Eye (tissue), 1 donor: ENCODE results near the gene STK10.
"Not testable (repeated sequence)": the region's sequence is repeated elsewhere in the genome, so short reads cannot be mapped to it uniquely, and the experiment has no call there.

Source experiments
- DNase-seq: peaks from one replicate; pipeline ENCODE4 v3.0.0-alpha.2; 2015

Gene STK10

DNA sequence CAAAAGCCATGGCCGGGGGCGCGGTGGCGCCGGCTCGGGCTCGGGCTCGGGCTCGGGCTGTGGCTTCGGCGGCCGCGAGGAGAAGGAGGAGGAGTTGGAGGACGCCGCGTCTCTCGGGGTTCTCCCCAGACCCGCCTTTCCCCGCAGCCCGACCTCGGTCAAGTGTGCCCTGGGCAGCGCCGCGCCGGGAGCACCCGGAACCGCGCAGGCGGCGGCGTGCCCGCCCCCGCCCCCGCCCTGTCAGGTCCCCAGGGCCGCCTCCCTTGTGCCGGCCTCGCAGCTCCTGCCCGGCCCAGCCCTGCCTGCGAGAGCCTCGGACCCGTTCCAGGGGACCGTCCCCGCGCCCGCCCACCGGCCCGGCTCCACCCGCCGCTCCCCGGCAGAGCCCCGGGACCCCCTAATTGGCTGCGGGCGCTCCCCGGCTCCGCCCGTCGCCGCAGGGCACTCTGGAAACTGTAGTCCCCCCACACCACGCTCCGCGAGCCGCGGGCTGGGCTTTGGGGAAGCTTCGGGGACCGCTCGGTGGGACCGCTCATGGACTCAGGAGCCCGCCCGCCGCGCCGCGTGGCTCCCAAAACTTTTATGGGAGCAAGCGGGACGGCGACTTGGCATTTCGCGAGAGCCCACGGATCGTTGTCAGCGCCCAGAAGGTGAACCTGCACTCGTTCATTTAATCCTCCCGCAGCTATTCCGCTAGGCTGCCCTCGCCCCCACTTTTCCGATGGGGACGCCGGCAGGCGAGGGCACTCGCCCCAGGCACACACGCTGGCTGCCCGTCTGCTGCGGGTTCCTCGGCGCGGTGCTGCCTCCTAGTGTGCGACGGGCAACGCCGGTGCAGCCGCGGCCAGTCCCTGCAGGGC is at the start of gene STK10:
Gene STK10, minus strand, starts transcription at position 192 of the 860 bp plus-strand sequence. Its CDS starts 182 bp downstream, at position 10.
- DNase-seq = peak; percentile 93

- DNase-seq = no peak
These were observed 48.1 kb upstream of the STK10 start for GRCh38 chr5:172235827-172236736.

DNA sequence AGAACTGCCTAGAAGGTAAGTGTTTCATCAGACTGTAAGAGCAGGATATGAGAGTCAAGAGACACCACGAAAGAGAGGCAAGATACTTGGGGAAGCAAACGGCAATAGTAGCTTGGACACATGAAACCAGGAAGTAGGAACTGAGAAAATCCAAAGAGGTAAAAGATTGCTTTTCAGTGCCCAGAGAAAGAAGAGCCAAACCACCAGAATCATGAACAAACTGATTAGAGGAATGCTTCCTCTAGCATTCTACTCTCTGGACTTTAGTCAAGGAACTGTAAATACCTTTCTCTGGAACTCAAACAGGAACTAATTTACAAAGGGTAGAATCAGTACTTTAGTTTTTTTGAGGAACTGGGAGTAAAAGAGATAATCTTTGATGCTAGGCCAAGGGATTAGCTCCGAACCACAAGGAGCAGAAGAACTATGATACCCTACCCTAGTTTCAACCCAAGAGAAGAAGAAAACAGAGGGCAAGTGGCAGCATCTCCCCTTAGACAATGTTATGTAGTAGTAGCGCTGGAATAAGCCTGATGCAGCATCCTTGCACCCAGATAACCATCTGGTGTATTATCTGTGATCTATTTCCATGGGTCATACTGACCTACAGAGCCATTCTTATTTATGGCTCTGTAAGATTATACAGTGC is 47.2 kb upstream of the STK10 start:
- DNase-seq = no peak

DNA sequence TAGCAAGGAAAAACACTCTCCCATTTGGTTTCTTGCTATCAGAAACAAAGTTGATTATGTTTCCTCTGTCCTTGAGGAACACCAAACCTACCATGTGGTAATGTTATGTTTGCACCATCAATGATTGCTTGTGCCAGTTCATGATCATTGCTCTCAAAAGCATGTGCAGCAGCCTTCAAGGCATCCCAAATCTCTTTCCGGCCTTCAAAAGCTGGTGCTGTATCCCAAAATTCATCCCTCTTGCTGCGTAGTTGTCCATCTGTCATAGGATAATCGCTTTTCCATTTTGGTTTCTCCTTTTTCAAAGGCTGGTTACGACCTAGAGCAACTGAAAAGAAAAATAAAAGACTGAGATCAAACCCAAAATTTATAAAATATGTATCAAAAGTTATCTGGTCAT is 46.0 kb upstream of the STK10 start:
- no peak for DNase-seq

GRCh38 chr5:172229904-172230303 is 41.9 kb upstream of the STK10 start:
- no peak for DNase-seq

DNA sequence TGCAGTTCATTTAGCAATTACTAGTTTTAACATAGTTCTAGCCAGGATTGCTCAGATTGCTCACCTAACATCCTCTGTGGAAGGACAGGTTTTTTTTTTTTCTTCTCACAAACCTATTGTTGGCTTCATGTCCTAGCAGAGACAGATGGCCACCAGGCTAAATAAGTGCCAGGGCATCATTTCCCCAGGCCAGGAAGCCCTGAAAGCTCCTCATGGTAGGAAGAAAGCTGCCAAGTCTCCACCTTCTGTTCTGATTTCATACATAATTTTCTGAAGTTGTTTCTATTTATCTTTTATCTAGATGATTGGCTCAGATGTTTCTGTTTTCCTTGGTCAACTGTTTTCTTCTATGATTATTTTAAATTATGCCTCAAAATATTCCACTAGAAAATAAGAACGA is 37.0 kb upstream of the STK10 start:
- DNase-seq = no peak

DNA sequence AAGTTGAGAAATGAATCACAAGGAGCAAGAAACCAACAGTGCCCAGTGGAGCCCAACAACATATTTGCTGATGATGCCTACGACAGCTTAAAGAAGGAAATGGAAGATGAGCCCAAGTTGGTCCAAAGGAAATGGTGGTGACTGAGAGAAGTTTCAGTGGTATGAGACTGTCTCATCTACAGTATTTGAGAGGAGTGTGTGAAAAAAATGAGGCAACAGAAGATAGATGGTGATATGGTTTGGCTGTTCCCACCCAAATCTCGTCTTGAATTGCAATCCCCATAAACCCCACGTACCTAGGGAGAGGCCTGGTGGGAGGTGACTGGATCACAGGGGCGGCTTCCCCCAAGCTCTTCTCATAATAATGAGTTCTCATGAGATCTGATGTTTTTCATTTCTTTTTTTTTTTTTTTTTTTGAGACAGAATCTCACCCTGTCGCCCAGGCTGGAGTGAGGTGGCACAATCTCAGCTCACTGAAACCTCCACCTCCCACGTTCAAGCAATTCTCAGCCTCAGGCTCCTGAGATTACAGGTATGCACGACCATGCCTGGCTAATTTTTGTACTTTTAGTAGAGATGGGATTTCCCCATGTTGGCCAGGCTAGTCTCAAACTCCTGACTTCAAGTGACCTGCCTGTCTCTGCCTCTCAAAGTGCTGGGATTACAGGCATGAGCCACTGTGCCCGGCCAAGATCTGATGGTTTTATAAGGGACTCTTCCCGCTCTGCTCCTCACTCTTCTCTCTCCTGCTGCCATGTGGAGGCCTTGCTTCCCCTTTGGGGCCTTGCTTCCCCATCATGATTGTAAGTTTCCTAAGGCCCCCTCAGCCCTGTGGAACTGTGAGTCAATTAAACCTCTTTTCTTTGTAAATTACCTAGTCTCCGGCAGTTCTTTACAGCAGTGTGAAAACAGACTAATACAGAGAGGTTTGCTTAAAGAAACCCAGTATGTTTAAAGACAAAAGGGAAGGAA is 36.2 kb upstream of the STK10 start:
- DNase-seq = no peak

GRCh38 chr5:172219296-172219695 is 31.3 kb upstream of the STK10 start:
- no peak for DNase-seq

DNA sequence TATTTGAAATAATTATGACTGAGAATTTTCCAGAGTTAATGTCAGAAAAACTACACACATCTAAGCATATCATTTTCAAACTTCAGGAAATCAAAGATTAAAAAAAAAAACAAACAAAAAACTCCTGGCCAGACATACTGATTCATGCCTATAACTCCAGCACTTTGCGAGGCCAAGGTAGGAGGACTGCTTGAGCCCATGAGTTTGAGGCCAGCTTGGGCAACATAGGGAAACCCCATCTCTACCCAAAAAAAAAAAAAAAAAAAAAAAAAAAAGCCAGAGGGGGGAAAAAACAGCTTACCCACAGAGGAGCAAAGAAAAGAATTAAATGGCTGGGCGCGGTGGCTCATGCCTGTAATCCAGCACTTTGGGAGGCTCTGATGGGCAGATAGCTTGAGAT is 28.3 kb upstream of the STK10 start:
- DNase-seq = no peak

- peak; percentile 16 for DNase-seq
These were observed 25.1 kb upstream of the STK10 start for GRCh38 chr5:172213126-172213525.

- no peak for DNase-seq
These were observed 23.7 kb upstream of the STK10 start for GRCh38 chr5:172211676-172212075.

GRCh38 chr5:172209714-172210113 is 21.7 kb upstream of the STK10 start:
- DNase-seq = no peak

- no peak for DNase-seq
These were observed 19.5 kb upstream of the STK10 start for GRCh38 chr5:172207511-172207910.

GRCh38 chr5:172205984-172206383 is 18.0 kb upstream of the STK10 start:
- DNase-seq = not testable (repeated sequence)

DNA sequence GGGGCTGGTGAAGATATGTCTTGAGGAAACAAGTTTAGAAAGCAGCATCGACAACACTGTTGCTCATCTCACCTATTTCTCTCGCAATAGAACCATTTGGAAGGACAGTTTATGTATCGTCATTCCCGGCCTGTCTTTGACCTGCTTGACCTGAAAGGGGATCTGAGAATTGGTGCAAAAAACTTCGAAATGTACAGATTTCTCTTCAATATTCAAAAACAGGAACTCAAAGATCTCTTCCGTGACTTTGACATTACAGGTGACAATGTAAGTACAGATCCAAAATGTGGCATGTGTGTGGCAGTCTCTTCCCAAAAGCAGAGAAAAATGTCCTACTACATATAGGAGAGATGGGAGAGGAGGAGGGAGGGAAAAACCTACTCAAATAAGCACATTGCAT is 12.5 kb upstream of the STK10 start:
- no peak for DNase-seq

DNA sequence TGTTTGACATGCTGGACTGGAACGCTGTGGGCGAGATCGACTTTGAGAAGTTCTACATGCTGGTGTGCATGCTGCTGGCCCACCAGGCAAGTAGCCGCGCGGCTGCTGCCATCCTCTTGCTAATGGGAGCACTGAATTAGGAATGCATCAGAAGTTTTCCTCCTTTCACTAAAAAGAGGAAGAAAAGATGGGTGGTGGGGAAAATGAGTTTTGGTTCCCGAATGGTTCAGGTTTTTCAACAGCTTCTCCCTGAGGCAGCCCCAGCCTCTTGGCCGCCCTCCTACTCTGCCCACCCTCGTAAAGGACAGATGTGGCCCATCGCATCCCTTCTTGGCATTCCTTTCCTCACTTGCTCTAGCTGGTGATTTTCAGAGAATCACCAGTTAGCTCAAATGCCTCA is 11.4 kb upstream of the STK10 start:
- no peak for DNase-seq

DNA sequence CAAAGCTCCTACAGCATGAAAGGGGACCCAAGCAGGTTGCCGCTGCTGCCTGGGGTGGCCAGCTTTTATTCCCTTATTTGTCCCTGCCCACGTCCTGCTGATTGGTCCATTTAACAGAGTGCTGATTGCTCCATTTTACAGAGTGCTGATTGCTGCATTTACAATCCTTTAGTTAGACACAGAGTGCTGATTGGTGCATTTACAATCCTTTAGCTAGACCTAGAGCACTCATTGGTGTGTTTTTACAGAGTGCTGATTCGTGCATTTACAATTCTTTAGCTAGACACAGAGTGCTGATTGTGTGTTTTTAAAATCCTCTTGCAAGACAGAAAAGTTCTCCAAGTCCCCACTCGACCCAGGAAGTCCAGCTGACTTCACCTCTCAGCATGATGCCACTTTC is 9.8 kb upstream of the STK10 start:
- DNase-seq = not testable (repeated sequence)

DNA sequence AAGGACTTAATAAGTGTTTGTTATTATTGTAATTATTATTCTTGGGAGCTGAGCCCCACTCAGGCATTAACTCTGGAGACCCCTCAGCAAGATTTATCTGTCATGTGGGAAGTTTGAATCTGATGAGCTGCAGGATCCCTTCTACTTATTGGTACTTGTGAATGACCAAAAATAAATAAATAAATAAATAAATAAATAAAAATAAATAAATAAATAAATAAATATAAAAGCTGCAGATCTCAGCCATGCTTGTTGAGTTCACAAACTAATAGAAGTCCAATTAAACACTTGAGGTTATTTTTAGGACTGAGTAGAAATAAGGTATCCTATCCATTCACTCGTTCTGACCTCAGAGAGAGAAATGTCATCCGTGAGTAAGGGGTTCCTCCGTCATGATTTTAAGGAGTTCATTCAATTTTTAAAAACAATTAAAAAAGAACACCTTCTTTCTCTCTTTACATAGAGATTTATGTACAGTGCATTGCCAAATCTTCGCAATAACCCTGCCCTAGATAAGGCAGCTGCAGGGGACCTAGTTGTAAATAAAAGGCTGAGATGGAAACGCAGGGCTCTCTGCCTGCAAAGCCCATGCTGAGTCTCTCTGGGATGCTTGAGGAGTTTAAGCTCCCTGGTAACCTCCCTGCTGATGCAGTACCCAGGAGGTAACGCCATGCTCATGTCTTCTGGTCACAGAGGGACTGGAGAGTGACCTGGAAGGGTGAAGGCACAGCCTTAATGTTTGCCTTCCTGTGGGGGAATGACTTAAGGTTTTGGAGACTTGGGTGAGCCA is 7.2 kb upstream of the STK10 start:
- DNase-seq = no peak

DNA sequence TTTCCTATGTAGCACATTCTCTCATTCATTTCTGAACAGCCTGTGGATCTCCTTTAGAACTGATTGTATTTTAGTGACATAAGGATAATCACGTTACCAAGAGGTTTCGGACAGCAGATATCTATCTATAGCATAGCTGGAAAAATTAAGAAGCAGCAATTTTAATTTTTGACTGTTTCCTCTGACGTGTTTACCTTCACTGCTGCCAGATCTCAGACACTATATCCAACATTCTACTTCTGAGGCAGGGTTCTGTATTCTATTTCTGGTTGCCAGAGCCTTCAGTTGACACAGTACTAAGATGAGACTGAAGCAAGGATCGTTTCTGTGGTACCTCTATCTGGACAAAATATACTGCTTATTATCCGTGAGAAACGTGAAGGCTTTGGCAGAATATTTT is 5.8 kb upstream of the STK10 start, which contains the start of gene EFCAB9:
Gene EFCAB9, plus strand, starts transcription at position 301 of the 400 bp plus-strand sequence. Its CDS starts 1 bp downstream, at position 302.
- DNase-seq = no peak

GRCh38 chr5:172189693-172190296 is 1.8 kb upstream of the STK10 start:
- DNase-seq = no peak
